SU-DHL-6 (cell line): ENCODE data around the gene NSD1.
A peak's percentile ranks its signal among the peaks of the same experiment; 100 is the strongest.

ENCODE experiments used
- H2AFZ ChIP-seq: fragments of 200-600 bp; sonication (generic); 2 replicates; pipeline ENCODE4 v1.6.1; 2014; ENCODE audit warnings: low read depth, mild to moderate bottlenecking, moderate library complexity, mixed read lengths, antibody characterized with exemption, low read length; ENCODE audit not compliant: severe bottlenecking
- H3F3A ChIP-seq: fragments of 200-600 bp; shearing (Covaris generic); 2 replicates; pipeline ENCODE4 v1.6.0; 2016; ENCODE audit warnings: antibody characterized with exemption, mild to moderate bottlenecking; ENCODE audit not compliant: insufficient read depth
- H3K27ac ChIP-seq: fragments of 200-600 bp; sonication (generic); 2 replicates; pipeline ENCODE4 v1.5.1; 2016; ENCODE audit warnings: low read depth, mild to moderate bottlenecking, low read length, moderate library complexity, mixed read lengths
- H3K27me3 ChIP-seq: fragments of 200-600 bp; sonication (generic), shearing (Covaris generic); 2 replicates; pipeline ENCODE4 v1.6.0; 2014; ENCODE audit warnings: mild to moderate bottlenecking, low read length
- H3K36me3 ChIP-seq: fragments of 200-600 bp; sonication (generic); 2 replicates; pipeline ENCODE4 v1.6.1; 2014; ENCODE audit warnings: mild to moderate bottlenecking, low read length, mixed read lengths
- H3K4me2 ChIP-seq: fragments of 300-600, 200-600 bp; shearing (Covaris generic), sonication (generic); 2 replicates; pipeline ENCODE4 v1.6.0; 2014; ENCODE audit warnings: low read length, low read depth, mild to moderate bottlenecking; ENCODE audit not compliant: poor library complexity, severe bottlenecking
- H3K4me3 ChIP-seq: fragments of 200-600 bp; sonication (generic); 2 replicates; pipeline ENCODE4 v1.5.1; 2014; ENCODE audit warnings: antibody characterized with exemption, low read length, mild to moderate bottlenecking, mixed read lengths; ENCODE audit not compliant: insufficient read depth, poor library complexity, severe bottlenecking
- H3K79me2 ChIP-seq: fragments of 200-600 bp; sonication (generic); 2 replicates; pipeline ENCODE4 v1.6.1; 2014; ENCODE audit warnings: mild to moderate bottlenecking, low read length, moderate library complexity; ENCODE audit not compliant: insufficient read depth
- H3K9ac ChIP-seq: fragments of 200-600 bp; sonication (generic); 2 replicates; pipeline ENCODE4 v1.7.0; 2014; ENCODE audit warnings: mild to moderate bottlenecking, low read length
- H3K9me2 ChIP-seq: fragments of 200-600 bp; sonication (generic); replicated peaks from 2 replicates; pipeline ENCODE4 v1.6.1; 2014; ENCODE audit warnings: low read length; ENCODE audit not compliant: insufficient read depth
- H3K9me3 ChIP-seq: fragments of 200-600 bp; sonication (generic); 2 replicates; pipeline ENCODE4 v1.6.1; 2014; ENCODE audit warnings: low read length, mixed read lengths; ENCODE audit not compliant: insufficient read depth
- H4K20me1 ChIP-seq: fragments of 200-600 bp; sonication (generic); 2 replicates; pipeline ENCODE4 v1.6.1; 2014; ENCODE audit warnings: low read depth, mild to moderate bottlenecking, antibody characterized with exemption, low read length, moderate library complexity, mixed read lengths
- CTCF ChIP-seq: fragments of 200-600 bp; sonication (generic); IDR thresholded peaks from one replicate; pipeline ENCODE4 v1.5.1; 2017; ENCODE audit warnings: antibody characterized with exemption, mild to moderate bottlenecking, low read length, moderate library complexity; ENCODE audit not compliant: insufficient read depth, poor library complexity, severe bottlenecking
- EZH2phosphoT487 ChIP-seq: fragments of 200-600 bp; sonication (generic), shearing (Covaris generic); conservative IDR thresholded peaks from 2 replicates; pipeline ENCODE4 v1.6.1; 2018; ENCODE audit warnings: mild to moderate bottlenecking, antibody characterized with exemption, low read length, moderate library complexity, mixed read lengths

The NSD1 gene

DNA sequence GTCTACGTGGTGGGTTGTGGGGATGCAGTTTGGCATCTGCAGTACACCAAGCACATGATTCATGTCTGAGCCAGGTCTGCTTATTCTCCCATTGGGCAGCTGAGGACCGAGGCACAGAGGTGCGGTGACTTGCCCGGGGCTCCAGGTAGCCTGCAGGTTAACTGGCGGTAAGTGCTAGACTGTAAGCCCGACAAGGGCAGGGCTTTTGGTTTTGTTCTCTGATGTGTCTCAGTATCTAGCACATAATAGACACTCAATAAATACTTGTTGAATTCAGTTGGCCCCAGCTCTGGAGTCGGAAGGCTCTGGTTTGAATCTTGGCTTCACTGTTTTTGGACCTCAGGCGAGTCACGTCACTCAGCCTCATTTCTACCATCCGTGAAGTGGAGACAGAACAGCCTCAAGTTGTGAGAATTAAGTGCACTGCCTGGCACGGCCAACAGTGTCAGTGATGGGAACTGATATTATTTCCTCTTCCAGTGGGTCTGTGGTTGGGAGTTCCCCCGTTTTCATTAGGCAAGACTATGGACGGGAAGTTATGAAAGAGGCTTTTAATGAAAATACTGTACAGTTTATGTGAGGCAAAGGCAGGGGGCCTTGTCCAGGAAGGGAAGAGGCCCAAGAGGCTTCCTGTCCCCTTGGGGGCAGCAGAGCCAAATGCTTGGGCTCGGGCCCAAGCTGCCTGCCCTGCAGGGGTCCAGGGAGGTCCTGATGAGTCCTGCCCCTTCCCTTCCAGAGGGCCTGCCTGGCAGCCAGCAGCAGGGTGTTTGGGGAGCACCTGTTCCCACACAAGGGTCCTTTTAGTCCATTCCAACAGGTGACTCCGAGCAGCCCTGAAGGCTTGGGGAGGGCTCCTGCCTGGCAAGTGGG, 173.3 kb downstream of the NSD1 start:
- TF ChIP-seq CTCF (no peak), EZH2phosphoT487 (no peak)
- Histone ChIP-seq H3F3A (peaks cover 46% of the 10 kb centered on the region), H3K79me2 (peaks cover 23% of the 10 kb centered on the region), H3K4me3 (no peak overlapping the region), H3K9me2 (no peaks in the 10 kb centered on the region), H3K27ac (no peak overlapping the region), H2AFZ (no peak overlapping the region), H4K20me1 (peaks cover 6% of the 10 kb centered on the region; the same call in 1 of the 2 replicates), H3K9ac (no peak overlapping the region), H3K9me3 (no peaks in the 10 kb centered on the region), H3K27me3 (no peaks in the 10 kb centered on the region), H3K36me3 (0 out of 2 replicates have a peak, but pooled peaks cover 2% of the 10 kb centered on the region), H3K4me2 (no peak overlapping the region)

DNA sequence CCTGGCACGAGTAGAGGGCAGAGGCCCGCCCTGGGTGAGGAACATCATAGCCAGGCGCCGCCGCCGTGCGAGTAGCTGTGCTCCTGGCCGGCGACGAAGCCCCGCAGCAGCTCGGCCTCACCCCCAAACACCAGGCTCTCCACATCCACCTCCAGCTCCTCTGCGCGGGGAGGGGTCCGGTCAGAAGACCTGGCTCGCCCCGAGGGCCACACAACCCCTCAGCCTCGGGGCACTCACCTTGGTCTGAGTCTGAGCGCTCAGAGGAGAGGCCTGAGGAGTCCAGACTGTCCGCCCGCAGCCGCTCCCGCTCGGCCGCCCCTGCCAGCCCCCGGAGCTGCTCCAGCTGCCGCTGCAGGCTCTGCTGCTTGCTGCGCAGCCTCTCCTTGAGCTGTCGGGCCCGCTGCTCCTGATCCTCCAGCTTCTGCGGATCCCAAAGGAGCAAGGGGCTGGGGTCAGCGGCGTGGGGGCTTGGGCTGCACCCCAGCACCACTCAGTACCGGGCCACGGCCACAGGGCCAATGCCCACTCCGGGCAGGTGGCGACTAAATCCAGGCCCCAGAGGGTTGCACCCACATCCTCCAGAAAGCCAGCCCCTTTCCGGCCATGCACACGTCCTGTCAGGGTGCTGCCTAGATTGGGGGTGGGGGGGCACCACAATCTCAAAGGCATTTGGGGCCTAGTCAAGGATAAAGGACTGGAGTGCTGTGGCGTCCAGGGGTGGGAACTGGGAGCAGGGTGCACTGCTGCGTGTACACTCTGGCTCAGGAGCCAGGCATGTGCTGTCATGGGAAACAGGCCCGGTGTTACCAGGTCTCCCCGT, 174.2 kb downstream of the NSD1 start:
- Histone ChIP-seq H4K20me1 (peaks cover 6% of the 10 kb centered on the region; the same call in 1 of the 2 replicates), H2AFZ (no peak overlapping the region), H3K79me2 (peaks cover 23% of the 10 kb centered on the region), H3K36me3 (0 out of 2 replicates have a peak, but pooled peaks cover 2% of the 10 kb centered on the region), H3K9me3 (no peaks in the 10 kb centered on the region), H3K27me3 (no peaks in the 10 kb centered on the region), H3F3A (peaks cover 41% of the 10 kb centered on the region), H3K4me3 (no peak overlapping the region), H3K4me2 (no peak overlapping the region), H3K9me2 (no peaks in the 10 kb centered on the region), H3K9ac (no peak overlapping the region), H3K27ac (no peak overlapping the region)
- no peak for TF ChIP-seq EZH2phosphoT487

DNA sequence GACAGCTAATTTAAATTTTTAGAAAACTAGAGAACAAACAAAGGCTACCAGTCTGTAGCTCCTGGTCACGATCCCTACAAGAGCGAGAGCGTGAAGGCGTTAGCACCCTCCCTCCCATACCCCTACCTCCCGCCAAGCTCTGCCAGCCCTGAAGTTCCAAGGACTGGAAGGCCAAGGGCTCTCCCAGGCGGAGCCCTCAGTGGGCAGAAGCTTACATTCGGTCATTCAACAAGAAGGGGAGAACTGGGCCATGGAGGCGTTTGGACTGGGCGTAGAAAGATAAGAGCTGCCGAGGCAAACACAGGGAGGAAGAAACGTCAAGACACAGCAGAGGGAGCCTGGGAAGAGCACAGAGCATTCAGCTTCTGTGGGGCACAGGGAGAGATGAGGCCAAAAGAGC, 175.2 kb downstream of the NSD1 start:
- H3K9me3 ChIP-seq, result no peaks in the 10 kb centered on the region
- no peaks in the 10 kb centered on the region for H3K27me3 ChIP-seq
- TF ChIP-seq CTCF (no peak), EZH2phosphoT487 (no peak)
- H3K36me3 ChIP-seq, result 0 out of 2 replicates have a peak, but pooled peaks cover 2% of the 10 kb centered on the region
- peaks cover 42% of the 10 kb centered on the region for H3F3A ChIP-seq
- peaks cover 23% of the 10 kb centered on the region for H3K79me2 ChIP-seq
- H3K27ac ChIP-seq, result peak overlapping the region; percentile 88; the same call in 1 of the 2 replicates
- no peak overlapping the region for H3K4me3 ChIP-seq
- peaks cover 6% of the 10 kb centered on the region; the same call in 1 of the 2 replicates for H4K20me1 ChIP-seq
- no peak overlapping the region for H3K4me2 ChIP-seq
- H3K9ac ChIP-seq, result no peak overlapping the region
- no peak overlapping the region for H2AFZ ChIP-seq
- no peaks in the 10 kb centered on the region for H3K9me2 ChIP-seq
